OCI-LY1 (cell line): Measurements from ENCODE around the gene TECTA.

ENCODE experiments used
- H2AFZ ChIP-seq: fragments of 200-600 bp; sonication (generic), shearing (Covaris generic); 2 replicates; pipeline ENCODE4 v1.6.0; 2014; ENCODE audit warnings: antibody characterized with exemption, mild to moderate bottlenecking, low read length
- H3F3A ChIP-seq: fragments of 200-600 bp; sonication (generic), shearing (Covaris generic); 2 replicates; pipeline ENCODE4 v1.6.0; 2014; ENCODE audit warnings: mild to moderate bottlenecking, antibody characterized with exemption, low read length, moderate library complexity; ENCODE audit not compliant: insufficient read depth
- H3K27ac ChIP-seq: fragments of 200-600 bp; sonication (generic); 2 replicates; pipeline ENCODE4 v1.5.1; 2014; ENCODE audit warnings: low read length, mixed run types, mild to moderate bottlenecking, low read depth; ENCODE audit not compliant: poor library complexity, severe bottlenecking
- H3K27me3 ChIP-seq: fragments of 200-600 bp; sonication (generic); 2 replicates; pipeline ENCODE4 v1.6.0; 2014; ENCODE audit warnings: antibody characterized with exemption, mild to moderate bottlenecking, low read length, moderate library complexity; ENCODE audit not compliant: insufficient read depth
- H3K36me3 ChIP-seq: fragments of 200-600 bp; sonication (generic); 2 replicates; pipeline ENCODE4 v1.6.1; 2014; ENCODE audit warnings: mild to moderate bottlenecking, antibody characterized with exemption, low read length, moderate library complexity, mixed read lengths; ENCODE audit not compliant: insufficient read depth
- H3K4me1 ChIP-seq: fragments of 200-600 bp; sonication (generic); 2 replicates; pipeline ENCODE4 v1.5.1; 2014; ENCODE audit warnings: mild to moderate bottlenecking, low read length, moderate library complexity; ENCODE audit not compliant: insufficient read depth, severe bottlenecking
- H3K4me2 ChIP-seq: fragments of 200-600 bp; sonication (generic), shearing (Covaris generic); 2 replicates; pipeline ENCODE4 v1.6.1; 2014; ENCODE audit warnings: low read length
- H3K4me3 ChIP-seq: fragments of 200-600 bp; sonication (generic); 2 replicates; pipeline ENCODE4 v1.5.1; 2014; ENCODE audit warnings: low read length, low read depth, mild to moderate bottlenecking, mixed read lengths; ENCODE audit not compliant: poor library complexity, severe bottlenecking
- H3K79me2 ChIP-seq: fragments of 200-600 bp; shearing (Covaris generic); 2 replicates; pipeline ENCODE4 v1.6.1; 2016; ENCODE audit warnings: mixed run types, low read length, mixed read lengths; ENCODE audit not compliant: insufficient read depth
- H3K9ac ChIP-seq: fragments of 200-600 bp; sonication (generic), shearing (Covaris generic); 2 replicates; pipeline ENCODE4 v1.6.1; 2014; ENCODE audit warnings: mild to moderate bottlenecking, low read length, mixed read lengths
- H3K9me2 ChIP-seq: fragments of 200-600 bp; sonication (generic), shearing (Covaris generic); 2 replicates; pipeline ENCODE4 v1.6.1; 2014; ENCODE audit warnings: low read depth, mild to moderate bottlenecking, low read length, mixed read lengths
- H3K9me3 ChIP-seq: fragments of 200-600 bp; shearing (Covaris generic); 2 replicates; pipeline ENCODE4 v1.6.1; 2014; ENCODE audit warnings: low read length, mixed read lengths
- H4K20me1 ChIP-seq: fragments of 200-600 bp; sonication (generic), shearing (Covaris generic); 2 replicates; pipeline ENCODE4 v1.6.0; 2016; ENCODE audit warnings: mild to moderate bottlenecking, low read length; ENCODE audit not compliant: insufficient read depth
- CTCF ChIP-seq: fragments of 200-600 bp; sonication (generic), shearing (Covaris generic); IDR thresholded peaks from 2 replicates; pipeline ENCODE4 v1.5.1; 2017; ENCODE audit warnings: mild to moderate bottlenecking, antibody characterized with exemption, low read length, moderate library complexity, mixed read lengths
- EZH2 ChIP-seq: fragments of 200-600 bp; sonication (generic), shearing (Covaris generic); IDR thresholded peaks from 2 replicates; pipeline ENCODE4 v1.8.0; 2017; ENCODE audit warnings: borderline replicate concordance, mixed run types, mild to moderate bottlenecking, antibody characterized with exemption, low read length, moderate library complexity, mixed read lengths

TECTA gene

GRCh38 chr11:121240650-121241303 lies 139.7 kb downstream of the TECTA start:
- no peaks in the 10 kb centered on the region for H4K20me1 ChIP-seq
- H2AFZ ChIP-seq = no peak overlapping the region
- no peaks in the 10 kb centered on the region for H3K9me2 ChIP-seq
- H3F3A ChIP-seq = no peaks in the 10 kb centered on the region
- no peak overlapping the region for H3K4me3 ChIP-seq
- no peak overlapping the region for H3K4me2 ChIP-seq
- H3K27ac ChIP-seq = no peak overlapping the region
- no peaks in the 10 kb centered on the region for H3K9me3 ChIP-seq
- H3K4me1 ChIP-seq = peaks cover 16% of the 10 kb centered on the region
- TF ChIP-seq EZH2 = no peak
- no peak for TF ChIP-seq CTCF
- no peaks in the 10 kb centered on the region; the same call in 1 of the 2 replicates for H3K36me3 ChIP-seq
- H3K9ac ChIP-seq = no peak overlapping the region
- no peaks in the 10 kb centered on the region for H3K27me3 ChIP-seq
- H3K79me2 ChIP-seq = no peaks in the 10 kb centered on the region
